AG09309 (cell line): ENCODE measurements around the gene RAC3.

Experiments
- DNase-seq: peaks from one replicate; pipeline ENCODE4 v3.0.0-alpha.2; 2010; ENCODE audit warnings: low read depth
- H3K4me3 ChIP-seq: 2 replicates; pipeline ENCODE4 v1.5.1; 2011; ENCODE audit warnings: mild to moderate bottlenecking, low read depth, low read length, moderate library complexity; ENCODE audit not compliant: control insufficient read depth
- CTCF ChIP-seq: IDR thresholded peaks from 2 replicates; pipeline ENCODE4 v1.5.1; 2011; ENCODE audit warnings: mild to moderate bottlenecking, low read depth, low read length, inconsistent platforms; ENCODE audit not compliant: insufficient read depth, control insufficient read depth; ENCODE audit errors: missing control alignments

Gene RAC3

GRCh38 chr17:81990836-81991683 is 40.4 kb upstream of the RAC3 start:
- no peak overlapping the region for H3K4me3 ChIP-seq
- no peak for DNase-seq
- no peak for TF ChIP-seq CTCF

- H3K4me3 ChIP-seq = no peak overlapping the region
- TF ChIP-seq CTCF = no peak
- no peak for DNase-seq
Observed at GRCh38 chr17:81991684-81992305, 39.7 kb upstream of the RAC3 start.

GRCh38 chr17:81992306-81993102 is 39.0 kb upstream of the RAC3 start:
- no peak for TF ChIP-seq CTCF
- H3K4me3 ChIP-seq = no peak overlapping the region
- no peak for DNase-seq

GRCh38 chr17:81993729-81994592 is 37.5 kb upstream of the RAC3 start:
- DNase-seq = no peak
- H3K4me3 ChIP-seq = no peak overlapping the region
- no peak for TF ChIP-seq CTCF

GRCh38 chr17:81994593-81995462 is 36.6 kb upstream of the RAC3 start:
- no peak for TF ChIP-seq CTCF
- DNase-seq = no peak

More at GRCh38 chr17:81994593-81995462, 36.6 kb upstream of the RAC3 start:
- no peak overlapping the region for H3K4me3 ChIP-seq
